GM12874 (cell line): ENCODE results near the gene C16orf82.
A peak's percentile ranks its signal among the peaks of the same experiment; 100 is the strongest.

Experiments used
- TF ChIP-seq, protein P1 (sequence below): IDR thresholded peaks from 2 replicates; pipeline ENCODE4 v1.5.1; 2011; ENCODE audit warnings: low read depth, mild to moderate bottlenecking, control low read depth, low read length, moderate library complexity; ENCODE audit not compliant: insufficient read depth

Gene C16orf82

GRCh38 chr16:27107185-27107592, 40.5 kb downstream of the C16orf82 start:
- TF ChIP-seq, protein P1, sequence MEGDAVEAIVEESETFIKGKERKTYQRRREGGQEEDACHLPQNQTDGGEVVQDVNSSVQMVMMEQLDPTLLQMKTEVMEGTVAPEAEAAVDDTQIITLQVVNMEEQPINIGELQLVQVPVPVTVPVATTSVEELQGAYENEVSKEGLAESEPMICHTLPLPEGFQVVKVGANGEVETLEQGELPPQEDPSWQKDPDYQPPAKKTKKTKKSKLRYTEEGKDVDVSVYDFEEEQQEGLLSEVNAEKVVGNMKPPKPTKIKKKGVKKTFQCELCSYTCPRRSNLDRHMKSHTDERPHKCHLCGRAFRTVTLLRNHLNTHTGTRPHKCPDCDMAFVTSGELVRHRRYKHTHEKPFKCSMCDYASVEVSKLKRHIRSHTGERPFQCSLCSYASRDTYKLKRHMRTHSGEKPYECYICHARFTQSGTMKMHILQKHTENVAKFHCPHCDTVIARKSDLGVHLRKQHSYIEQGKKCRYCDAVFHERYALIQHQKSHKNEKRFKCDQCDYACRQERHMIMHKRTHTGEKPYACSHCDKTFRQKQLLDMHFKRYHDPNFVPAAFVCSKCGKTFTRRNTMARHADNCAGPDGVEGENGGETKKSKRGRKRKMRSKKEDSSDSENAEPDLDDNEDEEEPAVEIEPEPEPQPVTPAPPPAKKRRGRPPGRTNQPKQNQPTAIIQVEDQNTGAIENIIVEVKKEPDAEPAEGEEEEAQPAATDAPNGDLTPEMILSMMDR: no peak

DNA sequence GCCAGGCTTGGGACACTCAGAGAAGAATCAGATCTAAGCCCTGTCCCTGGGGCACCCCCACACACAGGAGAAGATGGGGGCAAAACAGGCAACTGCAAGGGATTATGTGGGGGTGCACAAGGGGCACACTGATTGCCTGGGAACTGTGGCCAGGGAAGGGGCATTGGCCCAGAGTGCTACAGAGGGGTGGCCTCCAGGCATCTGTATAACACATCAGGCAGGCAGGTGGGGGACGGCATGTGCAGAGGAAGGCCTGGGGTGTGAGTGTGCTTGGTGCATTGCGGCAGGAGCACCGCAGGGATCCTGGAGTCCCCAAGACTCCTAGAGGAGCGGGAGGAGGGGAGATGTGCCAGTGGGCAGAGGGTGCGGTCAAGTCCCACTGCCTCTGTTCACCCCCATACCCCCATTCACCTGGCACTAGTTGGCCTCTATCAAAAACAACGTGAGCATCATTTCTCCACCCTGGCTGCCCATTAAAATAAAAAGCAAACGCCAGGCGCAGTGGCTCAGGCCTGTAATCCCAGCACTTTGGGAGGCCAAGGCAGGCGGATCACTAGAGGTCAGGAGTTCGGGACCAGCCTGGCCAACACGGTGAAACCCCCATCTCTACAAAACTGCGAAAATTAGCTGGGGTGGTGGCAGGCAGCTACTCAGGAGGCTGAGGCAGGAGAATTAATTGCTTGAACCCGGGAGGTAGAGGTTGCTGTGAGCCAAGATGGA, 41.5 kb downstream of the C16orf82 start:
- TF ChIP-seq, protein P1: no peak

DNA sequence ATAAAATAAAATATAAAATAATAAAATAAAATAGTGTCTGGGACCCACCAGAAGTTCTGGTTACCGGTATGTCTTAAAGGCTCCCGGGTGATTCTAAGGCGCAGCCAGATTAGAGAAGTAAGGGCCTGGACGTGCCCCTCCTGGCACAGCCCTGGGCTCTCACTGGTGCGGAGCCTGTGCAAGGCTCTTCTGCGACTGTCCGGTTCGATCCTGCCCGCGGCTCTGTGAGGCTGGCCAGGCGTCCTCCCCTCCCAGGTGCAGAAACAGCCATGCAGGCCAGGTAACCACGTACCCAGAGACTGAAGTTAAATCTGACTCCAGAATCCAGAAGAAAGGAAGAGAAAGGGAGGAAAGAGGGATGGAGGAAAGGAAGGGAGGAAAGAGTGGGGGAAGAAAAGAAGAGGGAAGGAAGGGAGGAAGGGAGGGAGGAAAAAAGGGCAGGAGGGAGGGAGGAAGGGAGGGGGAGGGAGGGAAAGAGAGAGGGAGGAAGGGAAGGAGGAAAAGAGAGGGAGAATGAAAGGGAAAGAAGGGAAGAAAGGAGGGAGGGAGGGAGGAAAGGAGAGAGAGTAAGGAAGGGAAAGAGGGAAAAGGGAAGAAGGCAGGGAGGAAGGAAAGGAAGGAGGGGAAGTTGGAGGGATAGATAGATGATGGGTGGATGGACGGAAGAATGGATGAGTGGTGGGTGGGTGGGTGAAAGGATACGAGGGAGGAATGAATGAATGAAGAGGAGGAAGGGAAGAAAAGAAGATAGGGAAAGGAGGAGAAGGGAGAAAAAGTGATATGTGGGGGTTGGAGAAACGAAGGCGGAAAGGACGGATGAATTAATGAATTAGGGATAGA, 42.3 kb downstream of the C16orf82 start:
- TF ChIP-seq, protein P1: no peak

- TF ChIP-seq, protein P1: peak; percentile 98
These were observed 43.2 kb downstream of the C16orf82 start for GRCh38 chr16:27109666-27110523.

- TF ChIP-seq, protein P1: no peak
These were observed 43.8 kb downstream of the C16orf82 start for GRCh38 chr16:27110524-27110896.

DNA sequence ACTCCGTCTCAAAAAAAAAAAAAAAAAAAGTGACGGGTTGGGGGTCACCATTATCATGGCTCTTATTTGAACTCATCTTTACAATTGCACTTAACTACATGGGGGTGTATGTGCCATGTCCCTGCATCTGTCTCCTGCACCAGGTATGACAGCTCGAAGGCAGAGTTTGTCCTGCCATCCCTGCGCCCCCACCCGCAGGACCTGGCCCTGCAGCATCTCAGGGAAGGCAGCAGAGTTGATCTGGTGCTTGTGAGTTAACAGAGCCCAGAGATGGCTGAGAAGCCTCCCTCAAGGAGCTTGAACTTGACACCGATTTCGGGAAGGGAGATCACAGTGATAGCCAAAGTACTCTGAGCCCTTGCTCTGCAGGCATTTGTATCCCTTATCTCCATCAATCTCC, 44.8 kb downstream of the C16orf82 start:
- TF ChIP-seq, protein P1: no peak

DNA sequence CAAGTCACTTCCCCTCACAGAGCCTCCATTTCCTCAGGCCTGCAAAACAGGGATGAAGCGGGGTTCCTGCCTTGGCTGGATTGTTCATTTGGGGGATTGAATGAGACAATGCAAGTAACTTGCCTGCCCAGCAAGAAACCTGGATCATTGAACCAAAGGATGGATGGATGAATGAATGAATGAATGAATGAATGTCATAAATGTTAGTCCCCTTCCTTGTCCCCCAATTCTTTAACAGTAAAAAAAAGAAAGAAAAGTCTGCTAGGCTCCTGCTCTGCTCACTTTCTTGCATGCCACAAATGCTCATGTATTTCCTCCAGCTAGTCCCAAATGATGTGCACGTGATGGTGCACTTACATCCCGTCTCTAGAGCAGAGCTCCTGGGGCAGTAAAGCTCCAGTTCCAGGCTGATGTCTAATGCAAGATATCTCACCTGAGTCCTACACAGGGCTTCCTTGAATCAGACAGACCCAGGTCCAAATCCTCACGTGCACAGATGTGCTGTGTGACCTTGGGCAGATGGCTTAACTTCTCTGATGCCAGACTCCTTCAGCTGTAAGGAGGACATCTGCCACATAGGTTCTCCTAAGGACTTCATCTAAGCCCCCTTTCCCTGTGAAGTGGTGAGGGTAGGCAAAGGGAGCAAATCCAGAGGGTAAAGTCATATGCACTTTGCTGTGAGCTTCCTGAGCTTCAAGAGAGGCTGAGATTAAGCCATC, 45.5 kb downstream of the C16orf82 start:
- TF ChIP-seq, protein P1: no peak
